A549 (cell line): Measurements from ENCODE around the gene GALNT7. TPM values are rescaled to one million over a fixed set of nuclear protein-coding genes. Genes with fewer than 3 reads are reported as not detected.

ENCODE experiments used
- ATAC-seq, 2 experiments: fragments of 200-7000 bp in 1 of 2; fragments of >200 bp in 1 of 2; cut with Nextera tagmentation in 1 of 2; cut with Tn5 transposase in 1 of 2; 3 replicates each; pipeline versions ENCODE4 v1.8.0 to v1.9.1; 2018 to 2020; ENCODE audit warnings: mild to moderate bottlenecking in 1 of 2, moderate library complexity in 1 of 2
- CTCF ChIA-PET: fragments of 300-600 bp; sonication (Branson Sonifier 250); formaldehyde crosslinking; extraction: SDS; loops from one replicate; lab custom pipeline; 2021; ENCODE audit warnings: antibody characterized with exemption, inconsistent platforms; lab: Yijun Ruan, JAX
- POLR2A ChIA-PET: fragments of 350-600 bp; formaldehyde crosslinking; extraction: SDS; loops from one replicate; lab custom pipeline; 2021; ENCODE audit warnings: antibody characterized with exemption, inconsistent platforms; lab: Yijun Ruan, JAX
- DNase-seq, 2 experiments: peaks; one replicate each; pipeline versions ENCODE4 v3.0.0 to v3.0.0-alpha.2; 2011 to 2016; ENCODE audit warnings: low read depth in 1 of 2, low spot score in 1 of 2
- FAIRE-seq: peaks from 2 replicates; lab custom pipeline; 2011; peaks lifted over from hg19 to GRCh38; lab: Jason Lieb, UNC
- H3K27ac ChIP-seq, 2 experiments: fragments of >200 bp; sonication (Bioruptor Twin); formaldehyde crosslinking; 3 replicates each; pipeline ENCODE4 v1.5.1; 2016 to 2017
- H3K4me1 ChIP-seq: fragments of >200 bp; sonication (Bioruptor Twin); formaldehyde crosslinking; 3 replicates; pipeline ENCODE4 v1.6.1; 2016
- H3K4me2 ChIP-seq: fragments of >200 bp; sonication (Bioruptor Twin); formaldehyde crosslinking; 3 replicates; pipeline ENCODE4 v1.6.1; 2016
- H3K4me3 ChIP-seq: fragments of >200 bp; sonication (Bioruptor Twin); formaldehyde crosslinking; 3 replicates; pipeline ENCODE4 v1.5.1; 2016
- H3K9me3 ChIP-seq: fragments of >200 bp; sonication (Bioruptor Twin); formaldehyde crosslinking; 3 replicates; pipeline ENCODE4 v1.6.1; 2016
- BHLHE40 ChIP-seq: IDR thresholded peaks from 2 replicates; pipeline ENCODE4 v1.6.1; 2012; ENCODE audit warnings: low read depth, low read length, inconsistent platforms
- CHD4 ChIP-seq: fragments of 200-600 bp; sonication (generic); IDR thresholded peaks from 2 replicates; pipeline ENCODE4 v1.6.1; 2016; ENCODE audit warnings: antibody characterized with exemption, mild to moderate bottlenecking, borderline replicate concordance
- EHF ChIP-seq: fragments of 250-450 bp; sonication (Bioruptor Pico); IDR thresholded peaks from 2 replicates; pipeline ENCODE4 v1.5.0; 2020; ENCODE audit warnings: mild to moderate bottlenecking
- EHMT2 ChIP-seq: fragments of 200-600 bp; sonication (generic); IDR thresholded peaks from 2 replicates; pipeline ENCODE4 v1.6.1; 2016; ENCODE audit warnings: antibody characterized with exemption, low read depth, mild to moderate bottlenecking, moderate library complexity
- EP300 ChIP-seq, 2 experiments: fragments of >200 bp; sonication (Bioruptor Twin); formaldehyde crosslinking; IDR thresholded peaks; 2 replicates in 1 of 2; 3 replicates in 1 of 2; pipeline ENCODE4 v1.6.1; 2016 to 2017
- ESRRA ChIP-seq: fragments of 150-350 bp; IDR thresholded peaks from 2 replicates; pipeline ENCODE4 v1.6.1; 2014; ENCODE audit warnings: mild to moderate bottlenecking, low read length, borderline replicate concordance
- FOSB ChIP-seq: fragments of 250-450 bp; sonication (Bioruptor Pico); IDR thresholded peaks from 2 replicates; pipeline ENCODE4 v1.5.0; 2020; ENCODE audit warnings: mild to moderate bottlenecking, moderate library complexity
- FOSL2 ChIP-seq, 2 experiments: fragments of 450-650 bp in 1 of 2; fragments of >200 bp in 1 of 2; sonication (Bioruptor Twin) in 1 of 2; formaldehyde crosslinking; IDR thresholded peaks; 2 replicates each; pipeline versions ENCODE4 v1.5.0 to v1.6.1; 2016 to 2020; ENCODE audit warnings: mild to moderate bottlenecking in 1 of 2, moderate library complexity in 1 of 2
- GATA3 ChIP-seq: IDR thresholded peaks from 2 replicates; pipeline ENCODE4 v1.6.1; 2012; ENCODE audit warnings: borderline replicate concordance
- HEYL ChIP-seq: fragments of 250-450 bp; sonication (Bioruptor Pico); IDR thresholded peaks from 2 replicates; pipeline ENCODE4 v1.8.0; 2021; ENCODE audit warnings: mild to moderate bottlenecking, moderate library complexity
- HOXB5 ChIP-seq: fragments of 250-450 bp; sonication (Bioruptor Pico); IDR thresholded peaks from 2 replicates; pipeline ENCODE4 v1.5.0; 2020; ENCODE audit warnings: mild to moderate bottlenecking, moderate library complexity
- JUNB ChIP-seq: fragments of >200 bp; sonication (Bioruptor Twin); formaldehyde crosslinking; IDR thresholded peaks from 2 replicates; pipeline ENCODE4 v1.6.1; 2016
- KDM1A ChIP-seq: fragments of 200-600 bp; sonication (generic); IDR thresholded peaks from 2 replicates; pipeline ENCODE4 v1.6.1; 2016; ENCODE audit warnings: low read depth, mild to moderate bottlenecking
- MAZ ChIP-seq: fragments of 150-350 bp; IDR thresholded peaks from 2 replicates; pipeline ENCODE4 v1.6.1; 2014; ENCODE audit warnings: antibody characterized with exemption, low read depth, low read length, borderline replicate concordance
- NFE2L2 ChIP-seq: fragments of 150-350 bp; conservative IDR thresholded peaks from 2 replicates; pipeline ENCODE4 v1.6.1; 2014; ENCODE audit warnings: low read length
- POLR2A ChIP-seq: IDR thresholded peaks from 2 replicates; pipeline ENCODE4 v1.6.1; 2012; ENCODE audit warnings: mild to moderate bottlenecking, low read length
- REST ChIP-seq: fragments of 200-600 bp; sonication (generic); IDR thresholded peaks from 2 replicates; pipeline ENCODE4 v1.6.1; 2016; ENCODE audit warnings: antibody characterized with exemption, mild to moderate bottlenecking, moderate library complexity
- RFX5 ChIP-seq: fragments of 450-650 bp; IDR thresholded peaks from 2 replicates; pipeline ENCODE4 v1.7.1; 2014; ENCODE audit warnings: antibody characterized with exemption, mild to moderate bottlenecking, moderate library complexity
- TFCP2L1 ChIP-seq: fragments of 250-450 bp; sonication (Bioruptor Pico); IDR thresholded peaks from 2 replicates; pipeline ENCODE4 v1.5.0; 2021; ENCODE audit warnings: mild to moderate bottlenecking
- USF2 ChIP-seq: fragments of 450-650 bp; IDR thresholded peaks from 2 replicates; pipeline ENCODE4 v1.6.1; 2014; ENCODE audit warnings: antibody characterized with exemption
- ZFP36 ChIP-seq: fragments of 450-650 bp; IDR thresholded peaks from 2 replicates; pipeline ENCODE4 v1.6.1; 2014; ENCODE audit warnings: borderline replicate concordance; ENCODE audit not compliant: partially characterized antibody
- ZSCAN20 ChIP-seq: fragments of 250-450 bp; sonication (Bioruptor Pico); IDR thresholded peaks from 2 replicates; pipeline ENCODE4 v1.8.0; 2022; ENCODE audit warnings: mild to moderate bottlenecking, moderate library complexity
- WGBS: methylation state at CpG from one replicate; pipeline ENCODE4 v1.1.6; 2017; ENCODE audit errors: missing lambda C conversion rate; 5-methylcytosine and 5-hydroxymethylcytosine counted together
- polyA plus RNA-seq, 4 experiments: library from polyadenylated mRNA; depleted of rRNA in 3 of 4; stranded (reverse); fragments of >200 nt; fragmentation: RNase III in 1 of 4; extraction: RNeasy Plus Mini Kit Qiagen cat#74134 plus additional on column Dnase treatment in 1 of 4; gene quantifications; 2 replicates in 3 of 4; 3 replicates in 1 of 4; pipeline ENCODE4 v1.2.3, GENCODE V29; 2011 to 2017
- TF ChIP-seq, protein P1 (sequence below): fragments of 250-450 bp; sonication (Bioruptor Pico); IDR thresholded peaks from 2 replicates; pipeline ENCODE4 v1.5.0; 2021; ENCODE audit warnings: mild to moderate bottlenecking, moderate library complexity, borderline replicate concordance
- TF ChIP-seq, protein P2 (sequence below): fragments of >200 bp; sonication (Bioruptor Twin); formaldehyde crosslinking; IDR thresholded peaks from 3 replicates; pipeline ENCODE4 v1.6.1; 2016
- TF ChIP-seq, protein P3 (sequence below): IDR thresholded peaks from 2 replicates; pipeline ENCODE4 v1.6.1; 2012; ENCODE audit warnings: low read depth, borderline replicate concordance

GALNT7 gene
- polyA plus RNA-seq, 2 of the 4 experiments (the other 2 are of a cell fraction), result 28.8 to 63.6 TPM

GRCh38 chr4:173213296-173213695 is 44.7 kb downstream of the GALNT7 start (continued):
- TF ChIP-seq KDM1A (no peak), ZFP36 (no peak)

GRCh38 chr4:173214231-173214630 is 45.6 kb downstream of the GALNT7 start:
- no peak overlapping the region for H3K27ac ChIP-seq
- H3K9me3 ChIP-seq, result no peaks in the 10 kb centered on the region
- no peak for DNase-seq
- TF ChIP-seq HOXB5 (CRISPR knock-in tag) (no peak), REST (no peak), FOSB (CRISPR knock-in tag) (no peak), BHLHE40 (no peak), GATA3 (no peak), EHMT2 (no peak), TFCP2L1 (CRISPR knock-in tag) (no peak)
- no peak overlapping the region for H3K4me3 ChIP-seq
- H3K4me1 ChIP-seq, result peaks cover 72% of the 10 kb centered on the region
- ChIA-PET CTCF (interaction anchor here (1.2 kb wide), 1 partner anchor 46 kb away, joined by 6 read pairs; the partner anchor contains the start of gene GALNT7), POLR2A (no interaction called here)
- 0 out of 3 replicates have a peak overlapping the region, but pooled peaks have one; percentile 12 for H3K4me2 ChIP-seq
- FAIRE-seq, result no peak
- WGBS, result 50% methylated on average over 1 of the region's 1 CpG
- ATAC-seq, result no peak

- ATAC-seq (no peak), FAIRE-seq (no peak), DNase-seq (no peak)
- 0 out of 3 replicates have a peak overlapping the region, but pooled peaks have one; percentile 12 for H3K4me2 ChIP-seq
- no peaks in the 10 kb centered on the region for H3K9me3 ChIP-seq
- ChIA-PET CTCF (interaction anchor here (1.2 kb wide), 1 partner anchor 46 kb away, joined by 6 read pairs; the partner anchor contains the start of gene GALNT7), POLR2A (no interaction called here)
- WGBS, result 83% methylated on average over 2 of the region's 2 CpGs
- TF ChIP-seq EP300 (IDR thresholded peaks at IDR 0.05) (no peak), EHMT2 (no peak), FOSL2 (IDR thresholded peaks at IDR 0.05) (no peak), FOSL2 (CRISPR knock-in tag; IDR thresholded peaks at IDR 0.05) (no peak), POLR2A (no peak), EHF (CRISPR knock-in tag) (no peak), TFCP2L1 (CRISPR knock-in tag) (no peak), HEYL (no peak), RFX5 (no peak), ESRRA (no peak), MAZ (no peak), NFE2L2 (no peak), CHD4 (no peak), USF2 (no peak), ZSCAN20 (no peak), ZFP36 (no peak), JUNB (no peak)
- TF ChIP-seq, protein P1, sequence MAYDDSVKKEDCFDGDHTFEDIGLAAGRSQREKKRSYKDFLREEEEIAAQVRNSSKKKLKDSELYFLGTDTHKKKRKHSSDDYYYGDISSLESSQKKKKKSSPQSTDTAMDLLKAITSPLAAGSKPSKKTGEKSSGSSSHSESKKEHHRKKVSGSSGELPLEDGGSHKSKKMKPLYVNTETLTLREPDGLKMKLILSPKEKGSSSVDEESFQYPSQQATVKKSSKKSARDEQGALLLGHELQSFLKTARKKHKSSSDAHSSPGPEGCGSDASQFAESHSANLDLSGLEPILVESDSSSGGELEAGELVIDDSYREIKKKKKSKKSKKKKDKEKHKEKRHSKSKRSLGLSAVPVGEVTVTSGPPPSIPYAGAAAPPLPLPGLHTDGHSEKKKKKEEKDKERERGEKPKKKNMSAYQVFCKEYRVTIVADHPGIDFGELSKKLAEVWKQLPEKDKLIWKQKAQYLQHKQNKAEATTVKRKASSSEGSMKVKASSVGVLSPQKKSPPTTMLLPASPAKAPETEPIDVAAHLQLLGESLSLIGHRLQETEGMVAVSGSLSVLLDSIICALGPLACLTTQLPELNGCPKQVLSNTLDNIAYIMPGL, result no peak
- TF ChIP-seq, protein P2, sequence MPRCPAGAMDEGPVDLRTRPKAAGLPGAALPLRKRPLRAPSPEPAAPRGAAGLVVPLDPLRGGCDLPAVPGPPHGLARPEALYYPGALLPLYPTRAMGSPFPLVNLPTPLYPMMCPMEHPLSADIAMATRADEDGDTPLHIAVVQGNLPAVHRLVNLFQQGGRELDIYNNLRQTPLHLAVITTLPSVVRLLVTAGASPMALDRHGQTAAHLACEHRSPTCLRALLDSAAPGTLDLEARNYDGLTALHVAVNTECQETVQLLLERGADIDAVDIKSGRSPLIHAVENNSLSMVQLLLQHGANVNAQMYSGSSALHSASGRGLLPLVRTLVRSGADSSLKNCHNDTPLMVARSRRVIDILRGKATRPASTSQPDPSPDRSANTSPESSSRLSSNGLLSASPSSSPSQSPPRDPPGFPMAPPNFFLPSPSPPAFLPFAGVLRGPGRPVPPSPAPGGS, result no peak
- TF ChIP-seq, protein P3, sequence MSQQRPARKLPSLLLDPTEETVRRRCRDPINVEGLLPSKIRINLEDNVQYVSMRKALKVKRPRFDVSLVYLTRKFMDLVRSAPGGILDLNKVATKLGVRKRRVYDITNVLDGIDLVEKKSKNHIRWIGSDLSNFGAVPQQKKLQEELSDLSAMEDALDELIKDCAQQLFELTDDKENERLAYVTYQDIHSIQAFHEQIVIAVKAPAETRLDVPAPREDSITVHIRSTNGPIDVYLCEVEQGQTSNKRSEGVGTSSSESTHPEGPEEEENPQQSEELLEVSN, result no peak
- no peak overlapping the region for H3K4me3 ChIP-seq
- H3K27ac ChIP-seq, result no peak overlapping the region
- peaks cover 74% of the 10 kb centered on the region for H3K4me1 ChIP-seq
These were observed 46.0 kb downstream of the GALNT7 start for GRCh38 chr4:173214661-173215060.
